Measurements from ENCODE around the gene TCTN2. TPM values are rescaled to one million over a fixed set of nuclear protein-coding genes. Genes with fewer than 3 reads are reported as not detected.
A peak's percentile ranks its signal among the peaks of the same experiment; 100 is the strongest.

The TCTN2 gene
- total RNA-seq, 1 donor from 2014 or later: 6.1 TPM

DNA sequence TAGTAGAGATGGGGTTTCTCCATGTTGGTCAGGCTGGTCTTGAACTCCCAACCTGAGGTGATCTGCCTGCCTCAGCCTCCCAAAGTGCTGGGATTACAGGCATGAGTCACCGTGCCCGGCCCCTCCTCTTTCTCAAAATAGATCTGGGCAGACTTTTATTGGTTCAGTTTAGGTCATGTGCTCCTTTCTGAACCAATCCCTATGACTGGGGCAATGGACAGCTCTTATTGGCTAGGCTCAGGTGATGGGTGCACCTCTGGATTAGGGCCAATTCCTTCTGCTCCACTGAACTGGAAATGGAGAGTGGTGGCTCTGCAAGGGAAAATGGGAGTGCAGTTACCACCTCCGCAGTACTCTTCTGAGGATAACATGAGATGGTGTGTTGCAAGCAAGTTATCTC is 35.0 kb downstream of the TCTN2 start:
- TF ChIP-seq POLR2AphosphoS5 (IDR thresholded peaks at IDR 0.05; ENCODE audit: insufficient read depth in 1 of 2, low read depth in 1 of 2) (no peak), POLR2A (IDR thresholded peaks at IDR 0.05) (no peak)
- TF ChIP-seq, protein P1, sequence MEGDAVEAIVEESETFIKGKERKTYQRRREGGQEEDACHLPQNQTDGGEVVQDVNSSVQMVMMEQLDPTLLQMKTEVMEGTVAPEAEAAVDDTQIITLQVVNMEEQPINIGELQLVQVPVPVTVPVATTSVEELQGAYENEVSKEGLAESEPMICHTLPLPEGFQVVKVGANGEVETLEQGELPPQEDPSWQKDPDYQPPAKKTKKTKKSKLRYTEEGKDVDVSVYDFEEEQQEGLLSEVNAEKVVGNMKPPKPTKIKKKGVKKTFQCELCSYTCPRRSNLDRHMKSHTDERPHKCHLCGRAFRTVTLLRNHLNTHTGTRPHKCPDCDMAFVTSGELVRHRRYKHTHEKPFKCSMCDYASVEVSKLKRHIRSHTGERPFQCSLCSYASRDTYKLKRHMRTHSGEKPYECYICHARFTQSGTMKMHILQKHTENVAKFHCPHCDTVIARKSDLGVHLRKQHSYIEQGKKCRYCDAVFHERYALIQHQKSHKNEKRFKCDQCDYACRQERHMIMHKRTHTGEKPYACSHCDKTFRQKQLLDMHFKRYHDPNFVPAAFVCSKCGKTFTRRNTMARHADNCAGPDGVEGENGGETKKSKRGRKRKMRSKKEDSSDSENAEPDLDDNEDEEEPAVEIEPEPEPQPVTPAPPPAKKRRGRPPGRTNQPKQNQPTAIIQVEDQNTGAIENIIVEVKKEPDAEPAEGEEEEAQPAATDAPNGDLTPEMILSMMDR (IDR thresholded peaks at IDR 0.05): no peak
- DNase-seq (ENCODE audit: extremely low spot score in 2 of 2): no peak
- no peak overlapping the region for H3K27ac ChIP-seq
- no peaks in the 10 kb centered on the region for H3K9me3 ChIP-seq
- no peaks in the 10 kb centered on the region for H3K27me3 ChIP-seq
- H3K36me3 ChIP-seq: peaks cover 0 to 5% of the 10 kb centered on the region in 2 donors
- intact Hi-C loops (cut with DNase I): no loop called here
- H3K4me1 ChIP-seq: peaks cover under 1% of the 10 kb centered on the region
- H3K4me3 ChIP-seq: no peak overlapping the region

DNA sequence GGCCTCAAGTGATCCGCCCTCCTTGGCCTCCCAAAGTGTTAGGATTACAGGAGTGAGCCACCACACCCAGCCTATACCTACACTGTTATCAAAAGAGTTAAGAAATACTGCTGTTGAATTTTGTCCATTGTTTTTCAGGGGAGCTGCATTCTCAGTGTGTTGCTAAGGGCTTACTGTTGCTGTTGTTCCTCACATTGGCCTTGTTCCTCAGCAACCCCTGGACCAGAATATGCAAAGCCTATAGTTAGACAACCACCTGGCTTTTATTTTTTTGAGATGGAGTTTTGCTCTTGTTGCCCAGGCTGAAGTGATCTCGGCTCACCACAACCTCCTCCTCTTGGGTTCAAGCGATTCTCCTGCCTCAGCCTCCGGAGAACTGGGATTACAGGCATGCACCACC is 36.6 kb downstream of the TCTN2 start:
- Histone ChIP-seq H3K27me3 (no peaks in the 10 kb centered on the region), H3K36me3 (peaks cover 0 to 5% of the 10 kb centered on the region in 2 donors), H3K27ac (no peak overlapping the region), H3K4me3 (no peak overlapping the region), H3K4me1 (peaks cover 8% of the 10 kb centered on the region), H3K9me3 (no peaks in the 10 kb centered on the region)
- intact Hi-C loops (cut with DNase I): no loop called here
- no peak for DNase-seq (ENCODE audit: extremely low spot score in 2 of 2)
- TF ChIP-seq POLR2AphosphoS5 (IDR thresholded peaks at IDR 0.05; ENCODE audit: insufficient read depth in 1 of 2, low read depth in 1 of 2) (no peak), POLR2A (IDR thresholded peaks at IDR 0.05) (no peak)
- TF ChIP-seq, protein P1 (IDR thresholded peaks at IDR 0.05): no peak

DNA sequence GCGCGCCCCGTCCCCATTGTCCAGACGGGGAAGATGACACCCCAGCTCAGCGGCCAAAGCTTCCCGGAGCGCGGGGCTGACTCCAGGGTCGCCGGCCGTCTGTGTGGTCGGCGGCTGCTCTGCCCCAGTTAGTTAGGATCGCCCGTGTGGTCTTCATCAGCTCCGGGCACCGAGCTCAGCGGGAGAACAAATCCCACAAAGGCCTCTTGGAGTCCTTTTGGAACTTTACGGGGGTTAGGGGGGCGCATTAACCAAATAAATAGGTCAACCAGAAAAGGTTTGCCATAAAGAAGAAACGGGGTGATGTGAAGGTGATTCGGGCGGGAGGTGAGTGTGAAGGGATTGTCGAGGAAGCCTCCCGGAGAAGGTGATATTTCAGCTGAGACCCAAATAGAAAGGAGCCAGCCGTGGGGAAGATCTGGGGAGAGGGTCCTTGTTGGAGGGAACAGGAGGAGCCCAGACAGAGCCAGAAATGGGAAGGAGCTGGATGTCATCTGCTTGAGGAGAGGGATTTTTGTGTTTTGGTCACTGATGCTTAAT is 41.9 kb downstream of the TCTN2 start:
- Histone ChIP-seq H3K27ac (peak overlapping the region; percentile 63), H3K4me3 (peak overlapping the region; percentile 88 to 92), H3K36me3 (no peaks in the 10 kb centered on the region), H3K9me3 (no peaks in the 10 kb centered on the region), H3K27me3 (no peaks in the 10 kb centered on the region), H3K4me1 (peaks cover 30% of the 10 kb centered on the region)
- DNase-seq (ENCODE audit: extremely low spot score in 2 of 2): no peak
- TF ChIP-seq, protein P1 (IDR thresholded peaks at IDR 0.05): no peak
- TF ChIP-seq POLR2AphosphoS5 (IDR thresholded peaks at IDR 0.05; ENCODE audit: insufficient read depth in 1 of 2, low read depth in 1 of 2): no peak
- intact Hi-C loops (cut with DNase I): no loop called here

DNA sequence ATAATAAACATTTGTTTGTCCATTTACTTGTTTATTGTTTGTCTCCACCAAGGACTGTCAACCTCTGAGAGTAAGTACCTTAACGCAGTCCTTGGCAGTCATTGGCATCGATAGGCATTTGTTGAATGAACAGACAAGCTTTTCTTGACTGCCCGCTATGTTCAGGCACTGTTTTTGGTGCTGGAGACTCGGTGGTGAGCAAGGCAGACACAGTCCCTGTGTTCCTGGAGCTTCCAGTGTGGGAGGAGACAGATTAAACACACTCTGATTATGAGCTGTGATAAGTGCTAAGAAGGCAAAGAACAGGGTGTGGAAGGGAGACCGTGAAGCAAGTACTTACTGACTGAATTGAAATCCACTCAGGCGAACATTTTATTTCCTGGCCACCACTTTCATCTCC is 42.5 kb downstream of the TCTN2 start:
- intact Hi-C loops (cut with DNase I): no loop called here
- peaks cover 30% of the 10 kb centered on the region for H3K4me1 ChIP-seq
- H3K36me3 ChIP-seq: no peaks in the 10 kb centered on the region
- H3K9me3 ChIP-seq: no peaks in the 10 kb centered on the region
- TF ChIP-seq POLR2A (IDR thresholded peaks at IDR 0.05) (no peak), POLR2AphosphoS5 (IDR thresholded peaks at IDR 0.05; ENCODE audit: insufficient read depth in 1 of 2, low read depth in 1 of 2) (no peak)
- TF ChIP-seq, protein P1 (IDR thresholded peaks at IDR 0.05): no peak
- no peak overlapping the region for H3K27ac ChIP-seq
- peak overlapping the region; percentile 88 to 92 for H3K4me3 ChIP-seq
- no peak for DNase-seq (ENCODE audit: extremely low spot score in 2 of 2)
- no peaks in the 10 kb centered on the region for H3K27me3 ChIP-seq

DNA sequence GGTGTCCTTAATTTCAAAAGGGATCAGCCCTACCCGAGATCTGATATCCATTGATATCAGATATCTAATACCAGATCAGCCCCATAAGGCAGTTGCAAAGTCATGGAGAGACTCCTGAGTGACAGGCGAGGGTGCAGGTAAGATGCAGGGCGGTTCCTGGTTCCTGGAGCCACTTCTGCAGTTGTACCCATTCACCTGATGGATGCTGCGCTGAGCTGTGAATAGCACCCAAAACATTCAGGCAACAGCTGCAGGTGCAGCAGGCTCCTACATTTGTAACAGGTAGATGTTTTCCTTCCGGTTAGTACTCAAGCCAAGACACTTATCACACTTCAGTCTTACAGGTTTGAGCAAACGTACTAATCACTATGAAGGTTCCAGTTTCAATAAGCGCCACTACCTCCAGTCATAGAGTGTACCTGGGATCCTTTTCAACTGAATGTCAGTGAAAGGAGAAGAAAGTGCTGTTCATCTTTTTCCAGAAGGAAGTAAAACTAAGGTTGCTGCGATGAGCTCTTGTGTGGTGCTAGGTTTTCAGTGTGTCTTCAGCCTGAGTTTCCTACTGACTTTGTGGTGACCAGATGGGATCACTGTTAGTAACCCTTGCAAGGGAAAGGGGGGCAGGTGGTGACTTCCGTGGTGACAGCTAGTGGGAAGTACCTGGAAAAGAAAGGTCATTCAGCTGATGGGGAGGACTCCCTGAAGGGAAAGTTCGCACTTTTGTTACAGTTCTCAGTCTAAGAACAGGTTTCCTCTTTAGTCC is 43.1 kb downstream of the TCTN2 start:
- H3K36me3 ChIP-seq: peaks cover 0 to 2% of the 10 kb centered on the region in 2 donors
- TF ChIP-seq POLR2A (IDR thresholded peaks at IDR 0.05) (no peak), POLR2AphosphoS5 (IDR thresholded peaks at IDR 0.05; ENCODE audit: insufficient read depth in 1 of 2, low read depth in 1 of 2) (no peak)
- TF ChIP-seq, protein P1 (IDR thresholded peaks at IDR 0.05): no peak
- no peaks in the 10 kb centered on the region for H3K27me3 ChIP-seq
- intact Hi-C loops (cut with DNase I): no loop called here
- no peaks in the 10 kb centered on the region for H3K9me3 ChIP-seq
- H3K27ac ChIP-seq: no peak overlapping the region
- peaks cover 30% of the 10 kb centered on the region for H3K4me1 ChIP-seq
- no peak for DNase-seq (ENCODE audit: extremely low spot score in 2 of 2)
- H3K4me3 ChIP-seq: peak overlapping the region in 1 of 2 donors; percentile 88
